DOHH2 (cell line): ENCODE results near the gene KCNAB1.
"Not testable (repeated sequence)": the region's sequence is repeated elsewhere in the genome, so short reads cannot be mapped to it uniquely, and the experiment has no call there.

ENCODE experiments used
- H3F3A ChIP-seq: fragments of 200-600 bp; sonication (generic), shearing (Covaris generic); 2 replicates; pipeline ENCODE4 v1.6.0; 2016; ENCODE audit warnings: antibody characterized with exemption, mild to moderate bottlenecking; ENCODE audit not compliant: control insufficient read depth, insufficient read depth
- H3K27ac ChIP-seq: fragments of 200-600 bp; sonication (generic); 2 replicates; pipeline ENCODE4 v1.5.1; 2014; ENCODE audit warnings: low read depth, mild to moderate bottlenecking, low read length, moderate library complexity
- H3K27me3 ChIP-seq: fragments of 200-600 bp; sonication (generic); 2 replicates; pipeline ENCODE4 v1.6.1; 2014; ENCODE audit warnings: mild to moderate bottlenecking, low read length, mixed read lengths; ENCODE audit not compliant: control insufficient read depth
- H3K36me3 ChIP-seq: fragments of 200-600 bp; sonication (generic); 2 replicates; pipeline ENCODE4 v1.6.1; 2014; ENCODE audit warnings: mild to moderate bottlenecking, low read length, moderate library complexity, mixed read lengths; ENCODE audit not compliant: control insufficient read depth
- H3K4me1 ChIP-seq: fragments of 200-600 bp; sonication (generic); 2 replicates; pipeline ENCODE4 v1.6.1; 2014; ENCODE audit warnings: mild to moderate bottlenecking, low read length, mixed read lengths; ENCODE audit not compliant: control insufficient read depth
- H3K4me2 ChIP-seq: fragments of 200-600 bp; sonication (generic); 2 replicates; pipeline ENCODE4 v1.6.0; 2014; ENCODE audit warnings: mild to moderate bottlenecking, low read length, moderate library complexity
- H3K4me3 ChIP-seq: fragments of 200-600 bp; sonication (generic); 2 replicates; pipeline ENCODE4 v1.5.1; 2014; ENCODE audit warnings: mild to moderate bottlenecking, low read length, mixed read lengths
- H3K79me2 ChIP-seq: fragments of 200-600 bp; sonication (generic); 2 replicates; pipeline ENCODE4 v1.6.1; 2014; ENCODE audit warnings: mild to moderate bottlenecking, low read length, mixed read lengths; ENCODE audit not compliant: control insufficient read depth
- H3K9me2 ChIP-seq: fragments of 200-600 bp; sonication (generic); replicated peaks from 2 replicates; pipeline ENCODE4 v1.6.1; 2014; ENCODE audit warnings: mild to moderate bottlenecking, low read length, mixed read lengths; ENCODE audit not compliant: control insufficient read depth
- H3K9me3 ChIP-seq: fragments of 200-600 bp; sonication (generic); 2 replicates; pipeline ENCODE4 v1.6.1; 2014; ENCODE audit warnings: antibody characterized with exemption, low read length, mixed read lengths; ENCODE audit not compliant: control insufficient read depth, insufficient read depth
- H4K20me1 ChIP-seq: fragments of 200-600 bp; sonication (generic); 2 replicates; pipeline ENCODE4 v1.6.0; 2014; ENCODE audit warnings: low read depth, mild to moderate bottlenecking, antibody characterized with exemption, low read length, moderate library complexity; ENCODE audit not compliant: control insufficient read depth, insufficient read depth
- EZH2phosphoT487 ChIP-seq: fragments of 200-600 bp; sonication (generic); IDR thresholded peaks from 2 replicates; pipeline ENCODE4 v1.6.1; 2017; ENCODE audit warnings: borderline replicate concordance, mild to moderate bottlenecking, antibody characterized with exemption, low read length, moderate library complexity, mixed read lengths
- TF ChIP-seq, protein P1 (sequence below): fragments of 200-600 bp; sonication (generic); IDR thresholded peaks from one replicate; pipeline ENCODE4 v1.5.1; 2014; ENCODE audit warnings: antibody characterized with exemption, mild to moderate bottlenecking, low read depth, low read length; ENCODE audit not compliant: poor library complexity, severe bottlenecking

KCNAB1 gene

DNA sequence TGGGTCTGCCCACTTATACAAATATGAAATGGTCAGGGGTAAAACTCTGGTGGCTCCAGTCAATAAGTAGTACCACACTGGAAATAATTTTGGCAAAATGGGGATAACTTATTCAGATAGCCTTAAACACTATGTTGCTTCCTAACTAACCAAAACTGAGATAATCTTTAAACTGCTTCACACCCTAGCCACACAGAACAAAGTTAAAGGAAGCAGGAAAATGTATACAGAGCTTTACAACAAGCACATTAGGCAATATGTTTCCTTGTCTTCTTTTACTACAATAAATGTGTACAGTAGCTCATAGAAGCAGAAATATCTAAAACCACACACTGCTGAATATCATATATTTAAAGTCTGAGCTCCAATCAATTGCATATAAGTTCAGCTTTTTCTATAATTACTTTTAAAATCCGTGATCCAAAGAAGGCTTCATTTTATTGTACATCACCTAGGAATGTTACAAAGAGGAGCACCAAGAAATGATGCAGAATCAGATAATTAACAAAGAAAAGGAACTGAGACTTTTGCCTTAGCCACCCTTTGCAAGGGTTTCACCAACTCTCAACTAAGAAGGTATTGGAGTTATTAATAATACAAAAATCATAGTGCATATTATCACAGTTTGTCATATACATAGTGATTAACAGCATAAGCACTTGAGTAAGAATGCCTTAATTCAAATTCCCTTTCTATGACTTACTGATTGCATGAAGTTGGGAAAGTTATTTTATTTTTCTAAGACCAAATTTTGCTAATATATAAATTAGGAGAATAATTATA is 443.7 kb downstream of the KCNAB1 start:
- no peaks in the 10 kb centered on the region for H3K27me3 ChIP-seq
- no peaks in the 10 kb centered on the region for H3K36me3 ChIP-seq
- H3K9me2 ChIP-seq: no peaks in the 10 kb centered on the region
- TF ChIP-seq, protein P1, sequence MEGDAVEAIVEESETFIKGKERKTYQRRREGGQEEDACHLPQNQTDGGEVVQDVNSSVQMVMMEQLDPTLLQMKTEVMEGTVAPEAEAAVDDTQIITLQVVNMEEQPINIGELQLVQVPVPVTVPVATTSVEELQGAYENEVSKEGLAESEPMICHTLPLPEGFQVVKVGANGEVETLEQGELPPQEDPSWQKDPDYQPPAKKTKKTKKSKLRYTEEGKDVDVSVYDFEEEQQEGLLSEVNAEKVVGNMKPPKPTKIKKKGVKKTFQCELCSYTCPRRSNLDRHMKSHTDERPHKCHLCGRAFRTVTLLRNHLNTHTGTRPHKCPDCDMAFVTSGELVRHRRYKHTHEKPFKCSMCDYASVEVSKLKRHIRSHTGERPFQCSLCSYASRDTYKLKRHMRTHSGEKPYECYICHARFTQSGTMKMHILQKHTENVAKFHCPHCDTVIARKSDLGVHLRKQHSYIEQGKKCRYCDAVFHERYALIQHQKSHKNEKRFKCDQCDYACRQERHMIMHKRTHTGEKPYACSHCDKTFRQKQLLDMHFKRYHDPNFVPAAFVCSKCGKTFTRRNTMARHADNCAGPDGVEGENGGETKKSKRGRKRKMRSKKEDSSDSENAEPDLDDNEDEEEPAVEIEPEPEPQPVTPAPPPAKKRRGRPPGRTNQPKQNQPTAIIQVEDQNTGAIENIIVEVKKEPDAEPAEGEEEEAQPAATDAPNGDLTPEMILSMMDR: no peak
- TF ChIP-seq EZH2phosphoT487: no peak
- no peak overlapping the region for H3K27ac ChIP-seq
- H3K9me3 ChIP-seq: no peaks in the 10 kb centered on the region
- H3K4me3 ChIP-seq: no peak overlapping the region
- no peak overlapping the region for H3K4me2 ChIP-seq
- no peaks in the 10 kb centered on the region; the same call in 1 of the 2 replicates for H3F3A ChIP-seq
- peaks cover 8% of the 10 kb centered on the region for H3K4me1 ChIP-seq
- H3K79me2 ChIP-seq: no peaks in the 10 kb centered on the region
- no peaks in the 10 kb centered on the region for H4K20me1 ChIP-seq

DNA sequence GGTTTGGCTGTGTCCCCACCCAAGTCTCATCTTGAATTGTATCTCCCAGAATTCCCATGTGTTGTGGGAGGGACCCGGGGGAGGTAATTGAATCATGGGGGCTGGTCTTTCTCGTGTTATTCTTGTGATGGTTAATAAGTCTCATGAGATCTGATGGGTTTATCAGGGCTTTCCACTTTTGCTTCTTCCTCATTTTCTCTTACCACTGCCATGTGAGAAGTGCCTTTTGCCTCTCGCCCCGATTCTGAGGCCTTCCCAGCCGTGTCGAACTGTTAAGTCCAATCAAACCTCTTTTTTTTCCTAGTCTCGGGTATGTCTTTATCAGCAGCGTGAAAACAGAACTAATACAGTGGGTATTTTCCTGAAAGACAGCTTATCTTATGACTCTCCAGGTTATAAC is 448.6 kb downstream of the KCNAB1 start:
- H3K27ac ChIP-seq, H3F3A ChIP-seq, H3K79me2 ChIP-seq, H3K9me3 ChIP-seq, H3K36me3 ChIP-seq, H4K20me1 ChIP-seq, H3K9me2 ChIP-seq, H3K27me3 ChIP-seq, H3K4me3 ChIP-seq, H3K4me2 ChIP-seq: not testable (repeated sequence)
- H3K4me1 ChIP-seq: peaks cover 20% of the 10 kb centered on the region; the same call in 1 of the 2 replicates

DNA sequence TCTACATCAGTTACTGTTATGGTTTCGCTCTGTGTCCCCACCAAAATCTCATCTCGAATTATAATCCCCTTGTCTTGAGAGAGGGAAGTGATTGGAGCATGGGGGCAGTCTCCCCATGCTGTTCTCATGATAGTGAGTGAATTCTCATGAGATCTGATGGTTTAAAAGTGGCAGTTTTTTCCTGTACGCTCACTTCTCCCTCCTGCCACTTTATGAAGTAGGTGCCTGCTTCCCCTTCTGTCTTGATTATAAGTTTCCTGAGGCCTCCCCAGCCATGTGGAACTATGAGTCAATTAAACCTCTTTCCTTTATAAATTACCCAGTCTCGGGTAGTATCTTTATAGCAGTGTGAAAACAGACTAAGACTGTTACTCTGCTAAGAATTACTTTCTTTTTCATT is 449.5 kb downstream of the KCNAB1 start:
- H3K4me1 ChIP-seq: peaks cover 20% of the 10 kb centered on the region; the same call in 1 of the 2 replicates
- not testable (repeated sequence) for H3K27me3 ChIP-seq, H3K4me2 ChIP-seq, H4K20me1 ChIP-seq, H3K9me2 ChIP-seq, H3K27ac ChIP-seq, H3K79me2 ChIP-seq, H3F3A ChIP-seq, H3K4me3 ChIP-seq, H3K9me3 ChIP-seq, H3K36me3 ChIP-seq

DNA sequence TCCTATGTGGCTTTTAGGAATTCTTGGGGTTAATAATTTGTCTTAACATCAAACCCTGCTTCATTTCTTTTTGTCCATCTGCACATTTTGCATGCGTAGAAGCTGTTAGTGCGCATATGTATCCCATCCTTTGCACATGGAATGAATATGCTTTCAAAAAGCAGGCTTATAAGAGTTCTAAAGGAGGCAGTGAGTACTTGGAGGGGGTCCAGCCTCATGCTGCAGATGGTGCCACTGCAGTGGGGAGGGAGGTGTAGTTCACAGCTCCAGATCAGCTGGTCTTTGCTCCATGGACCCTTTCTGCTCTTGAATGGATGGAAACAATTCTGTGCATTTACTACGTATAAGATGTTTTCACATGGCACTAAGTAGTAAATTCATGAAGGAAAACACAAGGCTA is 455.3 kb downstream of the KCNAB1 start:
- H3K79me2 ChIP-seq: no peaks in the 10 kb centered on the region
- no peaks in the 10 kb centered on the region for H3F3A ChIP-seq
- no peaks in the 10 kb centered on the region for H3K9me2 ChIP-seq
- H3K27me3 ChIP-seq: no peaks in the 10 kb centered on the region
- peaks cover 35% of the 10 kb centered on the region for H3K4me1 ChIP-seq
- H3K27ac ChIP-seq: no peak overlapping the region
- H3K4me3 ChIP-seq: no peak overlapping the region
- no peaks in the 10 kb centered on the region for H3K36me3 ChIP-seq
- H3K4me2 ChIP-seq: no peak overlapping the region
- no peaks in the 10 kb centered on the region for H4K20me1 ChIP-seq
- TF ChIP-seq, protein P1: no peak
- TF ChIP-seq EZH2phosphoT487: no peak
- H3K9me3 ChIP-seq: no peaks in the 10 kb centered on the region
